ENCODE data around the gene GPA33. TPM values are rescaled to one million over a fixed set of nuclear protein-coding genes. Genes with fewer than 3 reads are reported as not detected.

GPA33 gene
- total and polyA plus RNA-seq, 12 donors: 0.15 to 5.8 (median 1.1) TPM; not detected in 1

GRCh38 chr1:167054946-167055630 lies 35.1 kb downstream of the GPA33 start:
- H3K9me3 ChIP-seq: no peaks in the 10 kb centered on the region
- TF ChIP-seq, protein P1, sequence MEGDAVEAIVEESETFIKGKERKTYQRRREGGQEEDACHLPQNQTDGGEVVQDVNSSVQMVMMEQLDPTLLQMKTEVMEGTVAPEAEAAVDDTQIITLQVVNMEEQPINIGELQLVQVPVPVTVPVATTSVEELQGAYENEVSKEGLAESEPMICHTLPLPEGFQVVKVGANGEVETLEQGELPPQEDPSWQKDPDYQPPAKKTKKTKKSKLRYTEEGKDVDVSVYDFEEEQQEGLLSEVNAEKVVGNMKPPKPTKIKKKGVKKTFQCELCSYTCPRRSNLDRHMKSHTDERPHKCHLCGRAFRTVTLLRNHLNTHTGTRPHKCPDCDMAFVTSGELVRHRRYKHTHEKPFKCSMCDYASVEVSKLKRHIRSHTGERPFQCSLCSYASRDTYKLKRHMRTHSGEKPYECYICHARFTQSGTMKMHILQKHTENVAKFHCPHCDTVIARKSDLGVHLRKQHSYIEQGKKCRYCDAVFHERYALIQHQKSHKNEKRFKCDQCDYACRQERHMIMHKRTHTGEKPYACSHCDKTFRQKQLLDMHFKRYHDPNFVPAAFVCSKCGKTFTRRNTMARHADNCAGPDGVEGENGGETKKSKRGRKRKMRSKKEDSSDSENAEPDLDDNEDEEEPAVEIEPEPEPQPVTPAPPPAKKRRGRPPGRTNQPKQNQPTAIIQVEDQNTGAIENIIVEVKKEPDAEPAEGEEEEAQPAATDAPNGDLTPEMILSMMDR (IDR thresholded peaks at IDR 0.05): no peak
- ATAC-seq: no peak
- no peak overlapping the region for H3K27ac ChIP-seq
- H3K36me3 ChIP-seq: no peaks in the 10 kb centered on the region
- peaks cover 0 to 9% (median 0%) of the 10 kb centered on the region in 7 donors for H3K27me3 ChIP-seq
- peaks cover 0 to 8% (median 5%) of the 10 kb centered on the region in 9 donors for H3K4me1 ChIP-seq
- intact Hi-C loops (cut with DNase I): loop anchor here in 6 of 10 donors (5.0 to 10.0 kb wide), 5 partner anchors 78 to 173 kb away; partner anchors contain the start of gene ILDR2 (in 3 of the 6)
- DNase-seq: no peak
- WGBS, 2 donors: 76 to 80% methylated on average over 14 of the region's 14 CpGs
- H3K4me3 ChIP-seq: no peak overlapping the region

DNA sequence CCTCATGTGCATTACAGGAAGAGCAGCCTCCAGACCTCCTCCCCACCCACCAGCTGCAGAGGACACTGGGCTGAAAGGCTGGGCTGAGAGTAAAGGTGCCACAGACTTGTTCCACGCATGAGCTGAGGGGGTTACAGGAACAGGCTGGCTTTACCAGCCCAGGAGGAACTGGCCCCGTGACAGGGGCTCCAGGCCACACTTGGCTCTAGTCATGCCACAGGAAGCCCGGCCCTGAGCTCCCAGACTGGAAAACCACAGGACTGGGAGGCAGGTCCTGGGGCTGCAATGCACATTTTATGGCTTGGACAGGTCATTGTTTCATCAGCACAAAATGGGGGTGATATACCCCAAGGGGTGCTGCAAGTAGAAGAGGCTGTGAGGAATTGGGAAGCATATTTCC lies 35.6 kb downstream of the GPA33 start:
- 78 to 80% methylated on average over 3 of the region's 3 CpGs for WGBS, 2 donors
- intact Hi-C loops (cut with DNase I): loop anchor here in 2 of 10 donors (10.0 kb wide), 1 partner anchor 80 kb away; the partner anchor contains the start of gene ILDR2 (in 2 of the 2)
- H3K27me3 ChIP-seq: peaks cover 0 to 6% (median 0%) of the 10 kb centered on the region in 7 donors
- no peak overlapping the region for H3K27ac ChIP-seq
- TF ChIP-seq, protein P1 (IDR thresholded peaks at IDR 0.05): no peak
- no peaks in the 10 kb centered on the region for H3K9me3 ChIP-seq
- no peak for DNase-seq
- no peak for ATAC-seq
- peaks cover 0 to 8% (median 5%) of the 10 kb centered on the region in 9 donors for H3K4me1 ChIP-seq
- no peaks in the 10 kb centered on the region for H3K36me3 ChIP-seq
- H3K4me3 ChIP-seq: no peak overlapping the region

DNA sequence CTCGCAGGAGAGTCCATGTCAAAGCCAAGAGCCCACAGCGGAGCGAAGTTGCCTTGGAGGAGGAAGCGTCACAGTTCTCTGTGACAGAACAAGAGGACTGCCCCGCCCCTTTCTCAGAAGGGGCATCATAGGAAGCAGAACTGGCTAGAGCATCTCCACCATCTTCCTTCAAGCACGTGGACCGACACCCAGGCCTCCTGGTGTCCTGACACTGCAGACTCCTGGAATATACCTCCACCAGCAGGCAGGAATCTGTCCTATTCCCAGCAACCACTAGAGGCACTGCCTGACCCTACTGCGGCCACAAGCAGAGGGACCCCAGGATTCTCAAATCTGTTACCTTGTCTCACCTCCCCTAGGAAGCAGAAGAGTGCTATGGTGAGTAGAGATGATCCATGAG lies 37.8 kb downstream of the GPA33 start:
- Histone ChIP-seq H3K27me3 (peaks cover 0 to 6% (median 3%) of the 10 kb centered on the region in 7 donors), H3K4me1 (no peaks in the 10 kb centered on the region), H3K4me3 (no peak overlapping the region), H3K27ac (no peak overlapping the region), H3K9me3 (no peaks in the 10 kb centered on the region), H3K36me3 (no peaks in the 10 kb centered on the region)
- WGBS, 2 donors: 72 to 73% methylated on average over 8 of the region's 8 CpGs
- TF ChIP-seq, protein P1 (IDR thresholded peaks at IDR 0.05): peak in 7 of 9 donors; percentile 27 to 48 (median 40)
- intact Hi-C loops (cut with DNase I): loop anchor here in 2 of 10 donors (10.0 kb wide), 1 partner anchor 78 kb away; the partner anchor contains the start of gene ILDR2 (in 2 of the 2)
- no peak for DNase-seq
- peak in 2 of 8 donors; percentile 24 to 39 for ATAC-seq

- Histone ChIP-seq H3K9me3 (no peaks in the 10 kb centered on the region), H3K4me3 (no peak overlapping the region), H3K4me1 (no peaks in the 10 kb centered on the region), H3K27me3 (peaks cover 0 to 9% (median 4%) of the 10 kb centered on the region in 7 donors), H3K27ac (no peak overlapping the region), H3K36me3 (no peaks in the 10 kb centered on the region)
- ATAC-seq (no peak), DNase-seq (no peak)
- TF ChIP-seq, protein P1 (IDR thresholded peaks at IDR 0.05): no peak
- WGBS, 2 donors: 96 to 98% methylated on average over 5 of the region's 5 CpGs
- intact Hi-C loops (cut with DNase I): loop anchor here in 2 of 10 donors (10.0 kb wide), 1 partner anchor 77 kb away; the partner anchor contains the start of gene ILDR2 (in 2 of the 2)
Measured at GRCh38 chr1:167051907-167052306, 38.3 kb downstream of the GPA33 start.

All from heart right ventricle (tissue), 16 donors.